K562 (cell line): ENCODE results near the gene MIEF2. TPM values are rescaled to one million over a fixed set of nuclear protein-coding genes. Genes with fewer than 3 reads are reported as not detected.

Experiments
- COPS2 ChIP-seq: fragments of 450-650 bp; conservative IDR thresholded peaks from 2 replicates; pipeline ENCODE4 v1.6.1; 2016; ENCODE audit warnings: mild to moderate bottlenecking, moderate library complexity
- CTCF ChIP-seq, 3 experiments: IDR thresholded peaks in 2 of 3; conservative IDR thresholded peaks in 1 of 3; 2 replicates each; pipeline ENCODE4 v1.5.1; 2011 to 2012; ENCODE audit warnings: low read length in 3 of 3, mild to moderate bottlenecking in 3 of 3, control low read depth in 2 of 3, improper control_type of control experiment in 1 of 3, inconsistent platforms in 1 of 3, low read depth in 1 of 3, mixed read lengths in 1 of 3, moderate library complexity in 1 of 3; ENCODE audit not compliant: insufficient read depth in 2 of 3
- DLX4 ChIP-seq: fragments of 250-450 bp; sonication (Bioruptor Pico); IDR thresholded peaks from 2 replicates; pipeline ENCODE4 v1.6.1; 2021; ENCODE audit warnings: mild to moderate bottlenecking
- HDAC8 ChIP-seq: fragments of 450-650 bp; IDR thresholded peaks from 2 replicates; pipeline ENCODE4 v1.6.1; 2016; ENCODE audit warnings: mild to moderate bottlenecking, missing genetic modification characterization, moderate library complexity, missing compliant biosample characterization
- HMBOX1 ChIP-seq: sonication (generic); IDR thresholded peaks from 2 replicates; pipeline ENCODE4 v1.6.1; 2016
- KLF13 ChIP-seq: fragments of 450-650 bp; IDR thresholded peaks from 2 replicates; pipeline ENCODE4 v1.6.1; 2016; ENCODE audit warnings: missing genetic modification characterization, low read depth, mild to moderate bottlenecking, missing compliant biosample characterization, moderate library complexity, borderline replicate concordance
- MXD1 ChIP-seq: fragments of 250-450 bp; sonication (Bioruptor Pico); IDR thresholded peaks from 2 replicates; pipeline ENCODE4 v1.8.0; 2021; ENCODE audit warnings: borderline replicate concordance, mild to moderate bottlenecking, moderate library complexity; ENCODE audit not compliant: poor library complexity, severe bottlenecking
- NKRF ChIP-seq: fragments of 450-650 bp; IDR thresholded peaks from 2 replicates; pipeline ENCODE4 v1.6.1; 2016; ENCODE audit warnings: borderline replicate concordance
- SIN3A ChIP-seq, 2 experiments: fragments of 150-350 bp in 1 of 2; IDR thresholded peaks; 2 replicates each; pipeline ENCODE4 v1.6.1; 2011 to 2016; ENCODE audit warnings: borderline replicate concordance in 2 of 2, low read depth in 2 of 2, low read length in 2 of 2, mild to moderate bottlenecking in 2 of 2, moderate library complexity in 2 of 2; ENCODE audit not compliant: control insufficient read depth in 1 of 2
- SOX6 ChIP-seq: fragments of 450-650 bp; IDR thresholded peaks from 2 replicates; pipeline ENCODE4 v1.6.1; 2014; ENCODE audit warnings: mild to moderate bottlenecking
- THRB ChIP-seq: fragments of 450-650 bp; formaldehyde crosslinking; conservative IDR thresholded peaks from 2 replicates; pipeline ENCODE4 v1.4.0; 2022; ENCODE audit warnings: mild to moderate bottlenecking, missing genetic modification characterization
- ZBTB33 ChIP-seq: sonication (generic); formaldehyde crosslinking; IDR thresholded peaks from 2 replicates; pipeline ENCODE4 v1.8.1; 2023; ENCODE audit warnings: mild to moderate bottlenecking, missing genetic modification reagents
- ZKSCAN8 ChIP-seq: fragments of 200-800 bp; sonication (Bioruptor generic); IDR thresholded peaks from 2 replicates; pipeline ENCODE4 v1.6.1; 2016; ENCODE audit warnings: missing genetic modification characterization, missing compliant biosample characterization
- ZNF12 ChIP-seq: sonication (generic); formaldehyde crosslinking; IDR thresholded peaks from 2 replicates; pipeline ENCODE4 v1.4.0; 2020; ENCODE audit warnings: mild to moderate bottlenecking, missing genetic modification reagents
- ZNF41 ChIP-seq: fragments of 250-450 bp; sonication (Bioruptor Pico); conservative IDR thresholded peaks from 2 replicates; pipeline ENCODE4 v1.4.0; 2020; ENCODE audit warnings: mild to moderate bottlenecking
- ZNF561 ChIP-seq: fragments of 450-650 bp; formaldehyde crosslinking; conservative IDR thresholded peaks from 2 replicates; pipeline ENCODE4 v1.4.0; 2020; ENCODE audit warnings: mild to moderate bottlenecking, moderate library complexity
- polyA plus RNA-seq, 8 experiments: library from polyadenylated mRNA; depleted of rRNA in 4 of 8; stranded (reverse) in 5 of 8; unstranded in 3 of 8; fragments of >200 nt; fragmentation: Nextera tagmentation in 2 of 8; fragmentation: Illumina TruSeq in 1 of 8; extraction: Ambion mirVana in 2 of 8; extraction: Trizol in 1 of 8; gene quantifications; 2 replicates each; pipeline versions ENCODE4 v1.2.1 to v1.2.3, GENCODE V29; 2011 to 2014; ENCODE audit warnings: inconsistent platforms in 1 of 8, missing spikeins in 1 of 8
- total RNA-seq, 7 experiments: library from RNA; depleted of rRNA in 6 of 7; stranded (reverse); fragments of >200 nt in 6 of 7; fragmentation: Illumina TruSeq in 2 of 7; extraction: Trizol in 2 of 7; gene quantifications; 2 replicates each; pipeline versions ENCODE4 v1.2.1 to v1.2.3, GENCODE V29; 2011 to 2021; ENCODE audit warnings: low replicate concordance in 1 of 7

MIEF2 gene
- total and polyA plus RNA-seq, 9 of the 15 experiments (the other 6 are each of a cell fraction or from before 2014, with no cell fraction given) = 0.10 to 8.2 (median 2.4) TPM

GRCh38 chr17:18260332-18261145, at the start of gene MIEF2 (continued):
- no peak for TF ChIP-seq MXD1 (CRISPR knock-in tag)
- no peak for TF ChIP-seq ZNF561 (CRISPR knock-in tag)
- no peak for TF ChIP-seq SIN3A (IDR thresholded peaks at IDR 0.05; ENCODE audit: borderline replicate concordance in 2 of 2, control insufficient read depth in 1 of 2, low read depth in 2 of 2, low read length in 2 of 2)
- no peak for TF ChIP-seq HDAC8 (tag)
- no peak for TF ChIP-seq ZNF41 (CRISPR knock-in tag)
- no peak for TF ChIP-seq HMBOX1
- no peak for TF ChIP-seq ZKSCAN8
- no peak for TF ChIP-seq ZBTB33
- no peak for TF ChIP-seq DLX4 (CRISPR knock-in tag)
- no peak for TF ChIP-seq THRB (CRISPR knock-in tag)
- TF ChIP-seq KLF13 (tag) = 0 out of 2 replicates have a peak, but pooled peaks have one; percentile 10
- TF ChIP-seq ZNF12 (CRISPR knock-in tag) = no peak
- TF ChIP-seq NKRF = no peak
- no peak for TF ChIP-seq SOX6
- no peak for TF ChIP-seq COPS2
- no peak for TF ChIP-seq CTCF (IDR thresholded peaks at IDR 0.05 in 2 of 3, conservative IDR thresholded peaks at IDR 0.05 in 1 of 3; ENCODE audit: insufficient read depth in 2 of 3, low read depth in 1 of 3, low read length in 3 of 3)
